Hematopoietic multipotent progenitor cell treated with erythropoietin and hydrocortisone succinate and interleukin-3 and kit ligand, for 6 days (in vitro differentiated cells): ENCODE data around the gene CTNND2.

ENCODE experiments used
- DNase-seq: peaks from one replicate; pipeline ENCODE4 v3.0.0-alpha.2; 2015

Gene CTNND2

GRCh38 chr5:10974850-10975249 is 929.4 kb downstream of the CTNND2 start:
- DNase-seq = no peak

GRCh38 chr5:10973316-10973715 is 930.9 kb downstream of the CTNND2 start:
- no peak for DNase-seq

GRCh38 chr5:10969684-10970180 is 934.5 kb downstream of the CTNND2 start:
- DNase-seq = no peak

- DNase-seq = no peak
These were observed 939.4 kb downstream of the CTNND2 start for GRCh38 chr5:10964806-10965205.

GRCh38 chr5:10958728-10959127 is 945.5 kb downstream of the CTNND2 start:
- no peak for DNase-seq

- no peak for DNase-seq
These were observed 954.2 kb downstream of the CTNND2 start for GRCh38 chr5:10949856-10950630.

- no peak for DNase-seq
These were observed 958.2 kb downstream of the CTNND2 start for GRCh38 chr5:10946050-10946449.

GRCh38 chr5:10941900-10942299 is 962.3 kb downstream of the CTNND2 start:
- no peak for DNase-seq

GRCh38 chr5:10936081-10936855 is 968.0 kb downstream of the CTNND2 start:
- no peak for DNase-seq

GRCh38 chr5:10935536-10935935 is 968.7 kb downstream of the CTNND2 start:
- no peak for DNase-seq

- DNase-seq = no peak
These were observed 969.4 kb downstream of the CTNND2 start for GRCh38 chr5:10934783-10935355.

- no peak for DNase-seq
These were observed 971.1 kb downstream of the CTNND2 start for GRCh38 chr5:10933121-10933520.

- no peak for DNase-seq
These were observed 971.8 kb downstream of the CTNND2 start for GRCh38 chr5:10932426-10932825.

GRCh38 chr5:10927608-10928007 is 976.6 kb downstream of the CTNND2 start:
- DNase-seq = no peak

GRCh38 chr5:10923310-10923709 is 980.9 kb downstream of the CTNND2 start:
- no peak for DNase-seq
